ENCODE measurements around the gene MRFAP1.
"Not testable (repeated sequence)": the region's sequence is repeated elsewhere in the genome, so short reads cannot be mapped to it uniquely, and the experiment has no call there.

MRFAP1 gene

GRCh38 chr4:6610856-6611430 lies 29.5 kb upstream of the MRFAP1 start:
- DNase-seq (ENCODE audit: low spot score), result peak; percentile 23

GRCh38 chr4:6612961-6613675 lies 27.4 kb upstream of the MRFAP1 start:
- no peak for DNase-seq (ENCODE audit: low spot score)

- no peak for DNase-seq (ENCODE audit: low spot score)
Observed at GRCh38 chr4:6613676-6614651, 26.5 kb upstream of the MRFAP1 start.

GRCh38 chr4:6614701-6615230 lies 25.7 kb upstream of the MRFAP1 start:
- no peak for DNase-seq (ENCODE audit: low spot score)

- no peak for DNase-seq (ENCODE audit: low spot score)
Observed at GRCh38 chr4:6616087-6616995, 24.1 kb upstream of the MRFAP1 start.

GRCh38 chr4:6617246-6617645 lies 23.2 kb upstream of the MRFAP1 start:
- DNase-seq (ENCODE audit: low spot score), result no peak

GRCh38 chr4:6618386-6619115 lies 21.9 kb upstream of the MRFAP1 start:
- no peak for DNase-seq (ENCODE audit: low spot score)

- no peak for DNase-seq (ENCODE audit: low spot score)
Observed at GRCh38 chr4:6619116-6619465, 21.4 kb upstream of the MRFAP1 start.

GRCh38 chr4:6619466-6620255 lies 20.8 kb upstream of the MRFAP1 start:
- DNase-seq (ENCODE audit: low spot score), result no peak

- no peak for DNase-seq (ENCODE audit: low spot score)
Observed at GRCh38 chr4:6620296-6620695, 20.2 kb upstream of the MRFAP1 start.

GRCh38 chr4:6620891-6621555 lies 19.5 kb upstream of the MRFAP1 start:
- DNase-seq (ENCODE audit: low spot score), result no peak

- DNase-seq (ENCODE audit: low spot score), result peak; percentile 37
Observed at GRCh38 chr4:6621556-6621927, 18.9 kb upstream of the MRFAP1 start.

- no peak for DNase-seq (ENCODE audit: low spot score)
Observed at GRCh38 chr4:6622744-6623143, 17.7 kb upstream of the MRFAP1 start.

GRCh38 chr4:6625256-6625655 lies 15.2 kb upstream of the MRFAP1 start:
- DNase-seq (ENCODE audit: low spot score), result no peak

GRCh38 chr4:6626066-6626465 lies 14.4 kb upstream of the MRFAP1 start:
- no peak for DNase-seq (ENCODE audit: low spot score)

GRCh38 chr4:6627832-6628231 lies 12.7 kb upstream of the MRFAP1 start:
- no peak for DNase-seq (ENCODE audit: low spot score)

- not testable (repeated sequence) for DNase-seq (ENCODE audit: low spot score)
Observed at GRCh38 chr4:6628484-6628883, 12.0 kb upstream of the MRFAP1 start.

GRCh38 chr4:6632125-6632524 lies 8.4 kb upstream of the MRFAP1 start:
- no peak for DNase-seq (ENCODE audit: low spot score)

- peak; percentile 69 for DNase-seq (ENCODE audit: low spot score)
Observed at GRCh38 chr4:6633091-6633906, 7.2 kb upstream of the MRFAP1 start.
